Measurements from ENCODE around the gene CAMSAP1.

Gene CAMSAP1

GRCh38 chr9:135890190-135891026 lies 16.9 kb downstream of the CAMSAP1 start:
- DNase-seq (ENCODE audit: extremely low read depth, low read depth), result no peak
- no peak for TF ChIP-seq CTCF (IDR thresholded peaks at IDR 0.05; ENCODE audit: low read depth, low read length)

GRCh38 chr9:135889564-135890189 lies 17.7 kb downstream of the CAMSAP1 start:
- no peak for DNase-seq (ENCODE audit: extremely low read depth, low read depth)
- no peak for TF ChIP-seq CTCF (IDR thresholded peaks at IDR 0.05; ENCODE audit: low read depth, low read length)

GRCh38 chr9:135888766-135889394 lies 18.5 kb downstream of the CAMSAP1 start:
- TF ChIP-seq CTCF (IDR thresholded peaks at IDR 0.05; ENCODE audit: low read depth, low read length), result no peak
- DNase-seq (ENCODE audit: extremely low read depth, low read depth), result no peak

- DNase-seq (ENCODE audit: extremely low read depth, low read depth), result no peak
- no peak for TF ChIP-seq CTCF (IDR thresholded peaks at IDR 0.05; ENCODE audit: low read depth, low read length)
Measured at GRCh38 chr9:135888126-135888765, 19.1 kb downstream of the CAMSAP1 start.

- no peak for DNase-seq (ENCODE audit: extremely low read depth, low read depth)
- TF ChIP-seq CTCF (IDR thresholded peaks at IDR 0.05; ENCODE audit: low read depth, low read length), result no peak
Measured at GRCh38 chr9:135887585-135888050, 19.7 kb downstream of the CAMSAP1 start.

GRCh38 chr9:135887021-135887507 lies 20.3 kb downstream of the CAMSAP1 start:
- no peak for DNase-seq (ENCODE audit: extremely low read depth, low read depth)

More at GRCh38 chr9:135887021-135887507, 20.3 kb downstream of the CAMSAP1 start:
- TF ChIP-seq CTCF (IDR thresholded peaks at IDR 0.05; ENCODE audit: low read depth, low read length), result no peak

All from AG09319 (cell line).